T-helper 22 cell (primary cell): ENCODE results near the gene PALLD.
"Not testable (repeated sequence)": the region's sequence is repeated elsewhere in the genome, so short reads cannot be mapped to it uniquely, and the experiment has no call there.

ENCODE experiments used
- DNase-seq: peaks from one replicate; pipeline ENCODE4 v3.0.0-alpha.2; 2020; ENCODE audit warnings: low read depth

The PALLD gene

GRCh38 chr4:168797194-168797593 lies 300.3 kb downstream of the PALLD start:
- no peak for DNase-seq

- no peak for DNase-seq
Measured at GRCh38 chr4:168797738-168798375, 301.0 kb downstream of the PALLD start.

GRCh38 chr4:168800926-168801325 lies 304.1 kb downstream of the PALLD start:
- DNase-seq, result no peak

- DNase-seq, result no peak
Measured at GRCh38 chr4:168802222-168802621, 305.4 kb downstream of the PALLD start.

- DNase-seq, result not testable (repeated sequence)
Measured at GRCh38 chr4:168803052-168803451, 306.2 kb downstream of the PALLD start.

- no peak for DNase-seq
Measured at GRCh38 chr4:168803732-168804131, 306.9 kb downstream of the PALLD start.

- DNase-seq, result no peak
Measured at GRCh38 chr4:168804146-168804545, 307.3 kb downstream of the PALLD start.

GRCh38 chr4:168805341-168805740 lies 308.5 kb downstream of the PALLD start:
- no peak for DNase-seq

GRCh38 chr4:168806247-168806646 lies 309.4 kb downstream of the PALLD start:
- not testable (repeated sequence) for DNase-seq

GRCh38 chr4:168811207-168811606 lies 314.4 kb downstream of the PALLD start:
- DNase-seq, result no peak

- DNase-seq, result no peak
Measured at GRCh38 chr4:168811786-168812651, 315.2 kb downstream of the PALLD start.

GRCh38 chr4:168812806-168813205 lies 316.0 kb downstream of the PALLD start:
- no peak for DNase-seq

- no peak for DNase-seq
Measured at GRCh38 chr4:168813890-168814289, 317.0 kb downstream of the PALLD start.

- DNase-seq, result no peak
Measured at GRCh38 chr4:168815379-168816345, 318.8 kb downstream of the PALLD start.

- no peak for DNase-seq
Measured at GRCh38 chr4:168817370-168817769, 320.5 kb downstream of the PALLD start.

- DNase-seq, result no peak
Measured at GRCh38 chr4:168822481-168822880, 325.6 kb downstream of the PALLD start.

- DNase-seq, result no peak
Measured at GRCh38 chr4:168825975-168826374, 329.1 kb downstream of the PALLD start.

GRCh38 chr4:168826620-168827019 lies 329.8 kb downstream of the PALLD start:
- DNase-seq, result no peak

- no peak for DNase-seq
Measured at GRCh38 chr4:168830777-168831512, 334.1 kb downstream of the PALLD start.

- DNase-seq, result no peak
Measured at GRCh38 chr4:168831585-168831918, 334.7 kb downstream of the PALLD start.

GRCh38 chr4:168831919-168832762 lies 335.3 kb downstream of the PALLD start:
- DNase-seq, result no peak
